Measurements from ENCODE around the gene FBLN5. TPM values are rescaled to one million over a fixed set of nuclear protein-coding genes. Genes with fewer than 3 reads are reported as not detected.
"Not testable (repeated sequence)": the region's sequence is repeated elsewhere in the genome, so short reads cannot be mapped to it uniquely, and the experiment has no call there.

The FBLN5 gene
- total and polyA plus RNA-seq, 2 of the 4 experiments (the other 2 are of a cell fraction) = 10.6 to 76.4 TPM

DNA sequence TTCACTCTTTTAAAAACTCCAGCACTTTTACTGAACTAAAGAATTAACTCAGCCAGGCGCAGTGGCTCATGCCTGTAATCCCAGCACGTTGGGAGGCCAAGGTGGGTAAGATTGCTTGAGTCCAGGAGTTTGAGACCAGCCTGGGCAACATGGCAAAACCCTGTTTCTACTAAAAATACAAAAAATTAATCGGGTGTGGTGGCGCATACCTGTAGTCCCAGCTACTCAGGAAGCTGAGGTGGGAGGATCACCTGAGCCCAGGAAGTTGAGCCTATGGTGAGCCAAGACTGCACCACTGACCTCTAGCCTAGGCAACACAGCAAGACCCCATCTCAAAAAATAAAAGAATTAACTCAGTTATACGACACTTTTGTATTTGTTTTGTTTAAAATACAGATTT lies 49.8 kb downstream of the FBLN5 start:
- Histone ChIP-seq H3K9me1 (ENCODE audit: insufficient read depth, low read length) (peaks cover 32% of the 10 kb centered on the region), H4K20me1 (ENCODE audit: insufficient read depth, low read length) (peaks cover 47% of the 10 kb centered on the region), H3K79me1 (ENCODE audit: low read depth in 1 of 2, low read length in 2 of 2) (peaks cover 7 to 38% of the 10 kb centered on the region in 2 experiments; a peak in 3 of 4 replicates)
- H2BK120ac ChIP-seq (ENCODE audit: low read depth, low read length); H4K8ac ChIP-seq (ENCODE audit: low read depth in 2 of 2, low read length in 2 of 2); dilution Hi-C loops (cut with HindIII; ENCODE audit: low sequenced_read_pairs, unreplicated experiment); intact Hi-C loops (cut with micrococcal nuclease); DNase-seq; H2AK9ac ChIP-seq (replicated peaks; ENCODE audit: low read depth, low read length, poor library complexity); H2BK20ac ChIP-seq (ENCODE audit: low read depth, low read length); H3K9ac ChIP-seq (ENCODE audit: low read depth, low read length); H4K5ac ChIP-seq (ENCODE audit: low read depth, low read length); H2AFZ ChIP-seq (replicated peaks; ENCODE audit: low read length, poor library complexity); H3K36me3 ChIP-seq (ENCODE audit: control insufficient read depth, insufficient read depth, low read length); H2BK15ac ChIP-seq (ENCODE audit: low read depth, low read length); H3K9me3 ChIP-seq (ENCODE audit: control insufficient read depth, insufficient read depth, low read length); ATAC-seq (ENCODE audit: low read depth); H3K23ac ChIP-seq (ENCODE audit: low read depth, low read length); CTCF ChIA-PET; H3K27me3 ChIP-seq (ENCODE audit: control insufficient read depth, insufficient read depth, low read length); H3K4me2 ChIP-seq (ENCODE audit: low read depth, low read length); H3K56ac ChIP-seq (ENCODE audit: extremely low read depth, insufficient read depth, low read length); H3K4ac ChIP-seq (ENCODE audit: low read depth, low read length); H2AK5ac ChIP-seq (ENCODE audit: low read depth, low read length); in situ Hi-C loops (cut with MboI; ENCODE audit: low sequenced_read_pairs); H3K4me3 ChIP-seq (ENCODE audit: insufficient read depth, low read depth, low read length); H3K4me1 ChIP-seq (ENCODE audit: control insufficient read depth, insufficient read depth, low read length); POLR2A ChIA-PET (ENCODE audit: unreplicated experiment); BruUV-seq (replicated peaks); H4K91ac ChIP-seq (ENCODE audit: insufficient read depth, low read depth, low read length); H3K18ac ChIP-seq (ENCODE audit: low read depth, low read length); H3K27ac ChIP-seq (ENCODE audit: insufficient read depth, low read length); H2BK5ac ChIP-seq (ENCODE audit: low read depth, low read length, poor library complexity, severe bottlenecking); H3K14ac ChIP-seq (replicated peaks; ENCODE audit: low read depth, low read length): not testable (repeated sequence)
- no CpG with 5 or more reads among the region's 5 CpGs for WGBS, 2 experiments (ENCODE audit: extremely low coverage in 2 of 2, insufficient read length in 1 of 2)

All from IMR-90 (cell line).